Uterus (tissue), 4 donors: ENCODE measurements around the gene ZNF280A. TPM values are rescaled to one million over a fixed set of nuclear protein-coding genes. Genes with fewer than 3 reads are reported as not detected.

Experiments
- DNase-seq, 2 donors: peaks; one replicate each; pipeline ENCODE4 v3.0.0-alpha.2; 2019 to 2020
- H3K27ac ChIP-seq, 2 donors: fragments of 200-600 bp; sonication (generic); 1 replicate in 1 of 2; 2 replicates in 1 of 2; pipeline ENCODE4 v1.5.1; 2016 to 2018
- H3K27me3 ChIP-seq, 2 donors: fragments of 200-600 bp; sonication (generic); one replicate each; pipeline ENCODE4 v1.5.1; 2018 to 2019; ENCODE audit warnings: control low read depth in 1 of 2
- H3K36me3 ChIP-seq, 2 donors: fragments of 200-600 bp; sonication (generic); one replicate each; pipeline ENCODE4 v1.5.1; 2019; ENCODE audit warnings: control low read depth in 1 of 2
- H3K4me1 ChIP-seq, 2 donors: fragments of 200-600 bp; sonication (generic); one replicate each; pipeline ENCODE4 v1.5.1; 2018 to 2019; ENCODE audit warnings: control low read depth in 1 of 2
- H3K4me3 ChIP-seq, 2 donors: fragments of 200-600 bp; sonication (generic); 1 replicate in 1 of 2; 2 replicates in 1 of 2; pipeline ENCODE4 v1.5.1; 2018 to 2019; ENCODE audit warnings: mild to moderate bottlenecking in 1 of 2
- H3K9me3 ChIP-seq, 2 donors: fragments of 200-600 bp; sonication (generic); one replicate each; pipeline ENCODE4 v1.5.1; 2019; ENCODE audit warnings: control low read depth in 1 of 2
- CTCF ChIP-seq, 4 experiments: fragments of 200-600 bp in 2 of 4; fragments of 450-650 bp in 2 of 4; sonication (generic) in 2 of 4; IDR thresholded peaks; one replicate each; pipeline ENCODE4 v1.5.1; 2016 to 2019; ENCODE audit warnings: antibody characterized with exemption in 4 of 4, mild to moderate bottlenecking in 2 of 4, moderate library complexity in 1 of 4
- POLR2A ChIP-seq, 2 donors: fragments of 450-650 bp; IDR thresholded peaks; one replicate each; pipeline ENCODE4 v1.6.1; 2016; ENCODE audit warnings: antibody characterized with exemption in 2 of 2, mild to moderate bottlenecking in 1 of 2, moderate library complexity in 1 of 2
- intact Hi-C: fragments of 100-400 bp; cut with DNase I; formaldehyde crosslinking; loops from one replicate; pipeline ENCODE4 v1.15.1; 2023; ENCODE audit warnings: low total_unique reads
- total RNA-seq, 4 donors: library from RNA; depleted of rRNA in 3 of 4; stranded (reverse); fragments of >200 nt in 3 of 4; gene quantifications; one replicate each; pipeline versions ENCODE4 v1.1.0 to v1.2.4, GENCODE V29; 2014 to 2023
- donor health status: DM: yes; HTN: yes; CAD: no.

ZNF280A gene
- total RNA-seq, 4 donors from 2014 or later: not detected

GRCh38 chr22:22546490-22546889 is 26.4 kb upstream of the ZNF280A start:
- Histone ChIP-seq H3K4me1 (no peaks in the 10 kb centered on the region), H3K4me3 (no peak overlapping the region), H3K27me3 (no peaks in the 10 kb centered on the region), H3K36me3 (no peaks in the 10 kb centered on the region), H3K9me3 (no peaks in the 10 kb centered on the region), H3K27ac (no peak overlapping the region)
- TF ChIP-seq CTCF (IDR thresholded peaks at IDR 0.05) (no peak), POLR2A (IDR thresholded peaks at IDR 0.05) (no peak)
- intact Hi-C loops: no loop called here
- DNase-seq: no peak

- intact Hi-C loops: no loop called here
These were observed 25.0 kb upstream of the ZNF280A start for GRCh38 chr22:22545084-22545483.

GRCh38 chr22:22538226-22538989 is 18.3 kb upstream of the ZNF280A start:
- no peak for TF ChIP-seq CTCF (IDR thresholded peaks at IDR 0.05)
- no peak for TF ChIP-seq POLR2A (IDR thresholded peaks at IDR 0.05)
- H3K4me1 ChIP-seq: no peaks in the 10 kb centered on the region
- intact Hi-C loops: no loop called here
- no peaks in the 10 kb centered on the region for H3K36me3 ChIP-seq
- H3K4me3 ChIP-seq: no peak overlapping the region
- no peaks in the 10 kb centered on the region for H3K9me3 ChIP-seq
- DNase-seq: no peak
- no peak overlapping the region for H3K27ac ChIP-seq
- no peaks in the 10 kb centered on the region for H3K27me3 ChIP-seq

More at GRCh38 chr22:22545084-22545483, 25.0 kb upstream of the ZNF280A start:
- no peaks in the 10 kb centered on the region for H3K36me3 ChIP-seq
- no peak for TF ChIP-seq POLR2A (IDR thresholded peaks at IDR 0.05)
- TF ChIP-seq CTCF (IDR thresholded peaks at IDR 0.05): no peak
- H3K4me3 ChIP-seq: no peak overlapping the region
- H3K4me1 ChIP-seq: no peaks in the 10 kb centered on the region
- H3K9me3 ChIP-seq: no peaks in the 10 kb centered on the region
- H3K27ac ChIP-seq: no peak overlapping the region
- DNase-seq: no peak
- no peaks in the 10 kb centered on the region for H3K27me3 ChIP-seq

- no peak for TF ChIP-seq POLR2A (IDR thresholded peaks at IDR 0.05)
- TF ChIP-seq CTCF (IDR thresholded peaks at IDR 0.05): no peak
- DNase-seq: no peak
- no peak overlapping the region for H3K4me3 ChIP-seq
- H3K9me3 ChIP-seq: no peaks in the 10 kb centered on the region
- no peaks in the 10 kb centered on the region for H3K4me1 ChIP-seq
- no peaks in the 10 kb centered on the region for H3K36me3 ChIP-seq
- intact Hi-C loops: no loop called here
- H3K27ac ChIP-seq: no peak overlapping the region
- no peaks in the 10 kb centered on the region for H3K27me3 ChIP-seq
These were observed 16.8 kb upstream of the ZNF280A start for GRCh38 chr22:22536916-22537315.

GRCh38 chr22:22536515-22536914 is 16.4 kb upstream of the ZNF280A start:
- Histone ChIP-seq H3K4me1 (no peaks in the 10 kb centered on the region), H3K9me3 (no peaks in the 10 kb centered on the region), H3K27ac (no peak overlapping the region), H3K27me3 (no peaks in the 10 kb centered on the region), H3K36me3 (no peaks in the 10 kb centered on the region), H3K4me3 (no peak overlapping the region)
- no peak for DNase-seq
- TF ChIP-seq POLR2A (IDR thresholded peaks at IDR 0.05): no peak
- no peak for TF ChIP-seq CTCF (IDR thresholded peaks at IDR 0.05)
- intact Hi-C loops: no loop called here
